Fibroblast of gingiva (primary cell): ENCODE measurements around the gene NKAPL.
A peak's percentile ranks its signal among the peaks of the same experiment; 100 is the strongest.

Experiments
- DNase-seq: peaks from one replicate; pipeline ENCODE4 v3.0.0-alpha.2; 2011; ENCODE audit warnings: low read depth

The NKAPL gene

GRCh38 chr6:28258877-28259777 is at the start of gene NKAPL:
TSS of gene NKAPL (plus strand) at chr6:28259297. CDS start at chr6:28259372, 75 bp downstream.
- DNase-seq: peak; percentile 77

GRCh38 chr6:28209753-28210535 is 49.2 kb upstream of the NKAPL start:
- no peak for DNase-seq

GRCh38 chr6:28211840-28212509 is 47.1 kb upstream of the NKAPL start:
- no peak for DNase-seq

GRCh38 chr6:28212510-28213212 is 46.4 kb upstream of the NKAPL start:
- DNase-seq: peak; percentile 76

- DNase-seq: no peak
Observed at GRCh38 chr6:28213213-28213523, 45.9 kb upstream of the NKAPL start.

- peak; percentile 37 for DNase-seq
Observed at GRCh38 chr6:28215425-28215824, 43.7 kb upstream of the NKAPL start.

GRCh38 chr6:28217890-28218289 is 41.2 kb upstream of the NKAPL start:
- DNase-seq: no peak

- peak; percentile 59 for DNase-seq
Observed at GRCh38 chr6:28218312-28219248, 40.5 kb upstream of the NKAPL start.

GRCh38 chr6:28220257-28221133 is 38.6 kb upstream of the NKAPL start:
- no peak for DNase-seq

- DNase-seq: no peak
Observed at GRCh38 chr6:28224131-28225055, 34.7 kb upstream of the NKAPL start.

GRCh38 chr6:28225056-28225834 is 33.9 kb upstream of the NKAPL start, which contains the start of gene ZSCAN9:
TSS of gene ZSCAN9 (plus strand) at chr6:28225275. CDS start at chr6:28227085, 1,810 bp downstream.
- DNase-seq: peak; percentile 87

GRCh38 chr6:28226460-28226859 is 32.6 kb upstream of the NKAPL start:
- DNase-seq: no peak

GRCh38 chr6:28232785-28233184 is 26.3 kb upstream of the NKAPL start:
- DNase-seq: no peak

- DNase-seq: no peak
Observed at GRCh38 chr6:28235912-28236452, 23.1 kb upstream of the NKAPL start.

- no peak for DNase-seq
Observed at GRCh38 chr6:28239636-28240035, 19.5 kb upstream of the NKAPL start.

- no peak for DNase-seq
Observed at GRCh38 chr6:28240471-28240870, 18.6 kb upstream of the NKAPL start.

- DNase-seq: no peak
Observed at GRCh38 chr6:28243946-28244345, 15.2 kb upstream of the NKAPL start.
